A549 (cell line): ENCODE results near the gene C20orf96. TPM values are rescaled to one million over a fixed set of nuclear protein-coding genes. Genes with fewer than 3 reads are reported as not detected.

Experiments used
- ATAC-seq, 2 experiments: fragments of 200-7000 bp in 1 of 2; fragments of >200 bp in 1 of 2; cut with Nextera tagmentation in 1 of 2; cut with Tn5 transposase in 1 of 2; 3 replicates each; pipeline versions ENCODE4 v1.8.0 to v1.9.1; 2018 to 2020; ENCODE audit warnings: mild to moderate bottlenecking in 1 of 2, moderate library complexity in 1 of 2
- CTCF ChIA-PET: fragments of 300-600 bp; sonication (Branson Sonifier 250); formaldehyde crosslinking; extraction: SDS; loops from one replicate; lab custom pipeline; 2021; ENCODE audit warnings: antibody characterized with exemption, inconsistent platforms; lab: Yijun Ruan, JAX
- POLR2A ChIA-PET: fragments of 350-600 bp; formaldehyde crosslinking; extraction: SDS; loops from one replicate; lab custom pipeline; 2021; ENCODE audit warnings: antibody characterized with exemption, inconsistent platforms; lab: Yijun Ruan, JAX
- DNase-seq, 2 experiments: peaks; one replicate each; pipeline versions ENCODE4 v3.0.0 to v3.0.0-alpha.2; 2011 to 2016; ENCODE audit warnings: low read depth in 1 of 2, low spot score in 1 of 2
- FAIRE-seq: peaks from 2 replicates; lab custom pipeline; 2011; peaks lifted over from hg19 to GRCh38; lab: Jason Lieb, UNC
- H3K27ac ChIP-seq, 2 experiments: fragments of >200 bp; sonication (Bioruptor Twin); formaldehyde crosslinking; 3 replicates each; pipeline ENCODE4 v1.5.1; 2016 to 2017
- H3K4me1 ChIP-seq: fragments of >200 bp; sonication (Bioruptor Twin); formaldehyde crosslinking; 3 replicates; pipeline ENCODE4 v1.6.1; 2016
- H3K4me2 ChIP-seq: fragments of >200 bp; sonication (Bioruptor Twin); formaldehyde crosslinking; 3 replicates; pipeline ENCODE4 v1.6.1; 2016
- H3K4me3 ChIP-seq: fragments of >200 bp; sonication (Bioruptor Twin); formaldehyde crosslinking; 3 replicates; pipeline ENCODE4 v1.5.1; 2016
- H3K9me3 ChIP-seq: fragments of >200 bp; sonication (Bioruptor Twin); formaldehyde crosslinking; 3 replicates; pipeline ENCODE4 v1.6.1; 2016
- CBX8 ChIP-seq: fragments of 200-600 bp; sonication (generic); IDR thresholded peaks from 2 replicates; pipeline ENCODE4 v1.6.1; 2016
- ESRRA ChIP-seq: fragments of 150-350 bp; IDR thresholded peaks from 2 replicates; pipeline ENCODE4 v1.6.1; 2014; ENCODE audit warnings: mild to moderate bottlenecking, low read length, borderline replicate concordance
- FOSL2 ChIP-seq, 2 experiments: fragments of 450-650 bp in 1 of 2; fragments of >200 bp in 1 of 2; sonication (Bioruptor Twin) in 1 of 2; formaldehyde crosslinking; IDR thresholded peaks; 2 replicates each; pipeline versions ENCODE4 v1.5.0 to v1.6.1; 2016 to 2020; ENCODE audit warnings: mild to moderate bottlenecking in 1 of 2, moderate library complexity in 1 of 2
- FOXS1 ChIP-seq: fragments of 250-450 bp; sonication (Bioruptor Pico); IDR thresholded peaks from 2 replicates; pipeline ENCODE4 v1.5.0; 2020; ENCODE audit warnings: mild to moderate bottlenecking, moderate library complexity
- GATA3 ChIP-seq: IDR thresholded peaks from 2 replicates; pipeline ENCODE4 v1.6.1; 2012; ENCODE audit warnings: borderline replicate concordance
- JUNB ChIP-seq: fragments of >200 bp; sonication (Bioruptor Twin); formaldehyde crosslinking; IDR thresholded peaks from 2 replicates; pipeline ENCODE4 v1.6.1; 2016
- KDM1A ChIP-seq: fragments of 200-600 bp; sonication (generic); IDR thresholded peaks from 2 replicates; pipeline ENCODE4 v1.6.1; 2016; ENCODE audit warnings: low read depth, mild to moderate bottlenecking
- NFE2L2 ChIP-seq: fragments of 150-350 bp; conservative IDR thresholded peaks from 2 replicates; pipeline ENCODE4 v1.6.1; 2014; ENCODE audit warnings: low read length
- NR3C1 ChIP-seq: fragments of >200 bp; sonication (Bioruptor Twin); formaldehyde crosslinking; IDR thresholded peaks from 3 replicates; pipeline ENCODE4 v1.6.1; 2017
- PHF8 ChIP-seq: fragments of 200-600 bp; sonication (generic); IDR thresholded peaks from 2 replicates; pipeline ENCODE4 v1.6.1; 2016; ENCODE audit warnings: low read depth, mild to moderate bottlenecking, antibody characterized with exemption, moderate library complexity, borderline replicate concordance
- POLR2A ChIP-seq: IDR thresholded peaks from 2 replicates; pipeline ENCODE4 v1.6.1; 2012; ENCODE audit warnings: mild to moderate bottlenecking, low read length
- POLR2AphosphoS2 ChIP-seq: conservative IDR thresholded peaks from 2 replicates; pipeline ENCODE4 v1.6.1; 2012; ENCODE audit warnings: low read length, improper control_type of control experiment, inconsistent platforms
- RAD21 ChIP-seq, 2 experiments: fragments of >200 bp in 1 of 2; sonication (Bioruptor Twin) in 1 of 2; formaldehyde crosslinking in 1 of 2; IDR thresholded peaks in 1 of 2; conservative IDR thresholded peaks in 1 of 2; 2 replicates in 1 of 2; 3 replicates in 1 of 2; pipeline ENCODE4 v1.6.1; 2012 to 2018; ENCODE audit warnings: inconsistent platforms in 1 of 2
- RARB ChIP-seq: fragments of 250-450 bp; sonication (Bioruptor Pico); IDR thresholded peaks from 2 replicates; pipeline ENCODE4 v1.8.0; 2021; ENCODE audit warnings: mild to moderate bottlenecking, moderate library complexity
- RCOR1 ChIP-seq: fragments of 150-350 bp; IDR thresholded peaks from 2 replicates; pipeline ENCODE4 v1.6.1; 2014; ENCODE audit warnings: antibody characterized with exemption, low read length, low read depth
- SMC3 ChIP-seq: fragments of >200 bp; sonication (Bioruptor Twin); formaldehyde crosslinking; IDR thresholded peaks from 3 replicates; pipeline ENCODE4 v1.6.1; 2018; ENCODE audit warnings: inconsistent platforms
- TFCP2L1 ChIP-seq: fragments of 250-450 bp; sonication (Bioruptor Pico); IDR thresholded peaks from 2 replicates; pipeline ENCODE4 v1.5.0; 2021; ENCODE audit warnings: mild to moderate bottlenecking
- ZSCAN20 ChIP-seq: fragments of 250-450 bp; sonication (Bioruptor Pico); IDR thresholded peaks from 2 replicates; pipeline ENCODE4 v1.8.0; 2022; ENCODE audit warnings: mild to moderate bottlenecking, moderate library complexity
- WGBS: methylation state at CpG from one replicate; pipeline ENCODE4 v1.1.6; 2017; ENCODE audit errors: missing lambda C conversion rate; 5-methylcytosine and 5-hydroxymethylcytosine counted together
- polyA plus RNA-seq, 4 experiments: library from polyadenylated mRNA; depleted of rRNA in 3 of 4; stranded (reverse); fragments of >200 nt; fragmentation: RNase III in 1 of 4; extraction: RNeasy Plus Mini Kit Qiagen cat#74134 plus additional on column Dnase treatment in 1 of 4; gene quantifications; 2 replicates in 3 of 4; 3 replicates in 1 of 4; pipeline ENCODE4 v1.2.3, GENCODE V29; 2011 to 2017
- TF ChIP-seq, protein P1 (sequence below): fragments of >200 bp; sonication (Bioruptor Twin); formaldehyde crosslinking; IDR thresholded peaks from 2 replicates; pipeline ENCODE4 v1.6.1; 2016
- TF ChIP-seq, protein P2 (sequence below): IDR thresholded peaks from 2 replicates; pipeline ENCODE4 v1.6.1; 2012; ENCODE audit warnings: low read depth, borderline replicate concordance
- TF ChIP-seq, protein P3 (sequence below): fragments of 200-600 bp; sonication (generic); IDR thresholded peaks from 2 replicates; pipeline ENCODE4 v1.6.1; 2016; ENCODE audit warnings: antibody characterized with exemption, mild to moderate bottlenecking, moderate library complexity
- TF ChIP-seq, protein P4 (sequence below): fragments of 450-650 bp; IDR thresholded peaks from 2 replicates; pipeline ENCODE4 v1.6.1; 2014; ENCODE audit warnings: antibody characterized with exemption

Gene C20orf96
- polyA plus RNA-seq, 2 of the 4 experiments (the other 2 are of a cell fraction) = 20.9 to 23.9 TPM

DNA sequence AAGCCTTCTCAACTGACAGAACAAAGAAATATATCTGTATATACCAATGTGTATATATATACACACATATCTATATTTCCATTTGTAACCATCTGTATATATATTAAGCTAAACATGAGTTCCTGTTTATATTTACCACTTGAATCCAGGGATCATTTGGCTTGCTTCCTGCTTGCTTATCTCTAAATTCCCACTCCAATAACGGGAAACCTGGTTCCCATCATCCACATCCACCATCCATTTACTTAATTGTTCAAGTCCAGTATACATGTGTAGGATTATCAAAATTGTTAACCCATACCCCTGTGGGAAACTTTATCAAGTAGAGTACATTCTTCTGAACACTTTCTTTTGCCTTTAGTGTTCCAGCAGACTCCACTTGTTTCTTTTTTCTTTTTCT, 22.3 kb upstream of the C20orf96 start:
- FAIRE-seq (no peak), DNase-seq (no peak), ATAC-seq (no peak)
- CTCF ChIA-PET = interaction anchor here (0.8 to 1.9 kb wide), 4 partner anchors 11 to 50 kb away, joined by 3 to 11 read pairs (median 6); no protein-coding TSS in a partner anchor
- 80% methylated on average over 1 of the region's 1 CpG for WGBS
- Histone ChIP-seq H3K4me1 (peaks cover 6% of the 10 kb centered on the region), H3K9me3 (no peaks in the 10 kb centered on the region), H3K27ac (no peak overlapping the region), H3K4me2 (no peak overlapping the region), H3K4me3 (no peak overlapping the region)
- TF ChIP-seq CBX8 (no peak), KDM1A (no peak)
- POLR2A ChIA-PET = no interaction called here

DNA sequence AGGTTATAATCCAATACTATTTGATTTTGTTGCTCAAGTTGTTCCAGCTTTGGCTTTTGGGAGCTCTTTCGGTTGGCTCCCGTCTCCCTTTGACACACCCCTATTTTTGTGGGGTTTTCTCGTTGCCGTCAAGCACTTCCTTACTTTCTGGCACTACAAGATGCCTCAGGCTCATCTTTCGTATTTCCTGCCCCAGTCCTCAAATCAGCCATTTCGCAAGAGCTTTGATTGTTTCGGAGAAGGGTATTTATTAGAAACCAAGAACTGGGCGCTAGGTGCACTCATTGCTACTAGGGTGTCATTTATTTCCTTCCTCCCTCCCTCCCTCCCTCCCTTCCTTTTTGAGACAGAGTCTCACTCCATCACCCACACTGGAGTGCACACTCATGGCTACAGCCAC, 21.5 kb upstream of the C20orf96 start:
- Histone ChIP-seq H3K4me2 (no peak overlapping the region), H3K4me3 (no peak overlapping the region), H3K4me1 (peaks cover 6% of the 10 kb centered on the region), H3K9me3 (no peaks in the 10 kb centered on the region), H3K27ac (no peak overlapping the region)
- DNase-seq (no peak), FAIRE-seq (no peak), ATAC-seq (no peak)
- POLR2A ChIA-PET = interaction anchor here (0.9 kb wide), 1 partner anchor 13 kb away, joined by 4 read pairs; the partner anchor contains the start of gene SOX12
- CTCF ChIA-PET = interaction anchor here (0.7 to 2.0 kb wide), 6 partner anchors 9 to 49 kb away, joined by 3 to 11 read pairs (median 4); no protein-coding TSS in a partner anchor
- WGBS = 93% methylated on average over 8 of the region's 8 CpGs
- TF ChIP-seq JUNB (no peak), NFE2L2 (no peak), TFCP2L1 (CRISPR knock-in tag) (no peak), PHF8 (no peak), RCOR1 (no peak), RARB (no peak), NR3C1 (no peak), RAD21 (conservative IDR thresholded peaks at IDR 0.05 in 1 of 2, IDR thresholded peaks at IDR 0.05 in 1 of 2) (no peak), ESRRA (no peak), POLR2AphosphoS2 (no peak), POLR2A (no peak)
- TF ChIP-seq, protein P1, sequence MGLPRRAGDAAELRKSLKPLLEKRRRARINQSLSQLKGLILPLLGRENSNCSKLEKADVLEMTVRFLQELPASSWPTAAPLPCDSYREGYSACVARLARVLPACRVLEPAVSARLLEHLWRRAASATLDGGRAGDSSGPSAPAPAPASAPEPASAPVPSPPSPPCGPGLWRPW = no peak
- TF ChIP-seq, protein P2, sequence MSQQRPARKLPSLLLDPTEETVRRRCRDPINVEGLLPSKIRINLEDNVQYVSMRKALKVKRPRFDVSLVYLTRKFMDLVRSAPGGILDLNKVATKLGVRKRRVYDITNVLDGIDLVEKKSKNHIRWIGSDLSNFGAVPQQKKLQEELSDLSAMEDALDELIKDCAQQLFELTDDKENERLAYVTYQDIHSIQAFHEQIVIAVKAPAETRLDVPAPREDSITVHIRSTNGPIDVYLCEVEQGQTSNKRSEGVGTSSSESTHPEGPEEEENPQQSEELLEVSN = no peak

DNA sequence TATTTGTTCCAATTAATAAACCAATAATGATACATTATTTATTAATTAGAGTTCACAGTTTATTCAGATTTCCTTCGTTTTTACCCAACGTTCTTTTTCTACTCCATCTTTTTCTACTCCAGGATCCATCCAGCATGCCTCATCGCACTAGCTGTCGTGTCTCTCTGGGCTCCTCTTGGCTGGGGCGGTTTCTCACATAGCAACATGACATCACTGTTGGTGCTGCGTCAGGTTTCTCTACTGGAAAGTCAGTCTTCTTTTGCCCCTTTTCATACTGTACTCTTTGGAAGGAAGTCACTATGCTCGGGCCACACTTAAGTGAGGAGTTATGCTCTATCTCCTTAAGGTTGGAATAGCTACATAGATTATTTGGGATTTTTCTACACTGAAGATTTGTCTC, 21.1 kb upstream of the C20orf96 start:
- H3K27ac ChIP-seq = no peak overlapping the region
- ATAC-seq (no peak), DNase-seq (no peak), FAIRE-seq (no peak)
- H3K4me1 ChIP-seq = peaks cover 6% of the 10 kb centered on the region
- CTCF ChIA-PET = interaction anchor here (0.7 to 2.0 kb wide), 6 partner anchors 8 to 49 kb away, joined by 3 to 11 read pairs (median 4); no protein-coding TSS in a partner anchor
- TF ChIP-seq FOSL2 (IDR thresholded peaks at IDR 0.05) (no peak), FOSL2 (CRISPR knock-in tag; IDR thresholded peaks at IDR 0.05) (no peak), FOXS1 (CRISPR knock-in tag) (no peak), ZSCAN20 (CRISPR knock-in tag) (no peak), NR3C1 (no peak), SMC3 (no peak), GATA3 (no peak)
- TF ChIP-seq, protein P3, sequence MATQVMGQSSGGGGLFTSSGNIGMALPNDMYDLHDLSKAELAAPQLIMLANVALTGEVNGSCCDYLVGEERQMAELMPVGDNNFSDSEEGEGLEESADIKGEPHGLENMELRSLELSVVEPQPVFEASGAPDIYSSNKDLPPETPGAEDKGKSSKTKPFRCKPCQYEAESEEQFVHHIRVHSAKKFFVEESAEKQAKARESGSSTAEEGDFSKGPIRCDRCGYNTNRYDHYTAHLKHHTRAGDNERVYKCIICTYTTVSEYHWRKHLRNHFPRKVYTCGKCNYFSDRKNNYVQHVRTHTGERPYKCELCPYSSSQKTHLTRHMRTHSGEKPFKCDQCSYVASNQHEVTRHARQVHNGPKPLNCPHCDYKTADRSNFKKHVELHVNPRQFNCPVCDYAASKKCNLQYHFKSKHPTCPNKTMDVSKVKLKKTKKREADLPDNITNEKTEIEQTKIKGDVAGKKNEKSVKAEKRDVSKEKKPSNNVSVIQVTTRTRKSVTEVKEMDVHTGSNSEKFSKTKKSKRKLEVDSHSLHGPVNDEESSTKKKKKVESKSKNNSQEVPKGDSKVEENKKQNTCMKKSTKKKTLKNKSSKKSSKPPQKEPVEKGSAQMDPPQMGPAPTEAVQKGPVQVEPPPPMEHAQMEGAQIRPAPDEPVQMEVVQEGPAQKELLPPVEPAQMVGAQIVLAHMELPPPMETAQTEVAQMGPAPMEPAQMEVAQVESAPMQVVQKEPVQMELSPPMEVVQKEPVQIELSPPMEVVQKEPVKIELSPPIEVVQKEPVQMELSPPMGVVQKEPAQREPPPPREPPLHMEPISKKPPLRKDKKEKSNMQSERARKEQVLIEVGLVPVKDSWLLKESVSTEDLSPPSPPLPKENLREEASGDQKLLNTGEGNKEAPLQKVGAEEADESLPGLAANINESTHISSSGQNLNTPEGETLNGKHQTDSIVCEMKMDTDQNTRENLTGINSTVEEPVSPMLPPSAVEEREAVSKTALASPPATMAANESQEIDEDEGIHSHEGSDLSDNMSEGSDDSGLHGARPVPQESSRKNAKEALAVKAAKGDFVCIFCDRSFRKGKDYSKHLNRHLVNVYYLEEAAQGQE = no peak
- TF ChIP-seq, protein P4, sequence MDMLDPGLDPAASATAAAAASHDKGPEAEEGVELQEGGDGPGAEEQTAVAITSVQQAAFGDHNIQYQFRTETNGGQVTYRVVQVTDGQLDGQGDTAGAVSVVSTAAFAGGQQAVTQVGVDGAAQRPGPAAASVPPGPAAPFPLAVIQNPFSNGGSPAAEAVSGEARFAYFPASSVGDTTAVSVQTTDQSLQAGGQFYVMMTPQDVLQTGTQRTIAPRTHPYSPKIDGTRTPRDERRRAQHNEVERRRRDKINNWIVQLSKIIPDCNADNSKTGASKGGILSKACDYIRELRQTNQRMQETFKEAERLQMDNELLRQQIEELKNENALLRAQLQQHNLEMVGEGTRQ = no peak
- no peak overlapping the region for H3K4me3 ChIP-seq
- no peaks in the 10 kb centered on the region for H3K9me3 ChIP-seq
- WGBS = 87% methylated on average over 7 of the region's 7 CpGs
- POLR2A ChIA-PET = interaction anchor here (0.9 kb wide), 1 partner anchor 13 kb away, joined by 4 read pairs; the partner anchor contains the start of gene SOX12
- H3K4me2 ChIP-seq = no peak overlapping the region
